ENCODE results near the gene CCR6.

DNA sequence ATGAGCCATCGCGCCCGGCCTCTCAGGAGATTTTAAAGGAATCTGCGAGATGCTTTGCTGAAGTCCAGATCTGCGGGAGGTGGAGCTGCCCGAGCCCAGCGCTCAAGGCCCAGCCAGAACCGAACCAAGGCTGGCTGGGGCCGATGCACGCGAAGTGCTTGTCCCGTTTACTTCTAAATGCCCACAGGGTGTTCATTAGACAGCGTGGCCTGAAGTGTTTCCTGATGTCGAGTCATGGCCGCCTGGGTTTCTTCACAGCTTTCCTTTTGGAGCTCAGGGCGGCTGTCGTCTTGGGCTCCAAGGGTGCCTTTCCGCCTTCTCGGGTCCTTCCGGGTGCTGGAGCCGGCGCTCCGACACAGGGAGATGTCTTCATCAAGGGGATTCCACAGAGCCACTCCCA is 25.1 kb upstream of the CCR6 start:
- TF ChIP-seq POLR2AphosphoS5 (IDR thresholded peaks at IDR 0.05; ENCODE audit: low read depth, low read length) (no peak), TAF1 (IDR thresholded peaks at IDR 0.05; ENCODE audit: borderline replicate concordance, insufficient read depth, low read length) (no peak), REST (IDR thresholded peaks at IDR 0.05; ENCODE audit: insufficient read depth in 1 of 2, low read depth in 2 of 2, low read length in 2 of 2) (no peak)
